Cardiac septum (tissue), 1 donor: ENCODE results near the gene ACVRL1. TPM values are rescaled to one million over a fixed set of nuclear protein-coding genes. Genes with fewer than 3 reads are reported as not detected.

ENCODE experiments used
- DNase-seq: peaks from one replicate; pipeline ENCODE4 v3.0.0-alpha.2; 2020; ENCODE audit warnings: low spot score
- intact Hi-C: fragments of 100-400 bp; cut with DNase I; formaldehyde crosslinking; loops from one replicate; pipeline ENCODE4 v1.14.0; 2022
- long read RNA-seq: library from polyadenylated mRNA; unstranded; transcript quantifications from one replicate; pipeline ENCODE4 v2.0.0, GENCODE V29; 2021
- total RNA-seq: library from RNA; stranded (reverse); fragmentation: NEBNext Ultra II Directional; extraction: Animal tissue kit (Norgen Biotek cat#: 25700); gene quantifications from one replicate; pipeline ENCODE4 v1.2.1, GENCODE V29; 2021
- donor health status: DM: no; HTN: no; CAD: no.

Gene ACVRL1
- 31.1 TPM for total RNA-seq
- long read RNA-seq, partial matches to known transcripts = 3 of 12 reads
- long read RNA-seq, other reads (novel, unspliced or antisense) = 8 of 12 reads

- DNase-seq = no peak
- intact Hi-C loops = no loop called here
These were observed at the start of gene ACVRL1 for GRCh38 chr12:51907083-51907855. Gene ACVRL1, plus strand, starts transcription at chr12:51907504. Its CDS starts 4,971 bp downstream, at chr12:51912475.

DNA sequence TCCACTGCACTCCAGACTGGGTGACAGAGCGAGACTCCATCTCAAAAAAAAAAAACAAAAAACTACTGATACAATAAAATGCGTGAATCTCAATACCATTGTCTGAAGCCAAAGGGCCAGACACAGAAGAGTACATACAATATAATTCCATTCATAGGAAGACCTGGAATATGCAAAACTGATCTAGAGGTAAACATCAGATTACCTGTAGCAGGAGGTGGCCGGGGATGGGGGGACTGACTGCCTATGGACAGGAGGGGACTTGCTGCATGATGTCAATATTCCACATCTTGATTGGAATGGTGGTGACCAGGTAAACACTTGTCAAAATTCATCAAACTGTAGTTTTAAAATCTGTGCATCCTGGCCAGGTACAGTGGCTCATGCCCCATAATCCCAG is 46.3 kb upstream of the ACVRL1 start:
- DNase-seq = no peak
- intact Hi-C loops = no loop called here

- no peak for DNase-seq
- intact Hi-C loops = no loop called here
These were observed 44.4 kb upstream of the ACVRL1 start for GRCh38 chr12:51862947-51863346.

GRCh38 chr12:51863363-51863932 is 43.9 kb upstream of the ACVRL1 start:
- intact Hi-C loops = no loop called here
- no peak for DNase-seq

GRCh38 chr12:51863933-51864832 is 43.1 kb upstream of the ACVRL1 start:
- intact Hi-C loops = no loop called here
- no peak for DNase-seq

- no peak for DNase-seq
- intact Hi-C loops = loop anchor here (5.0 kb wide), 1 partner anchor 443 kb away; the partner anchor contains the start of gene SLC4A8
These were observed 42.3 kb upstream of the ACVRL1 start for GRCh38 chr12:51864833-51865670.

- no peak for DNase-seq
- intact Hi-C loops = loop anchor here (5.0 kb wide), 1 partner anchor 444 kb away; the partner anchor contains the start of gene SLC4A8
These were observed 41.5 kb upstream of the ACVRL1 start for GRCh38 chr12:51865757-51866270.

- intact Hi-C loops = loop anchor here (5.0 kb wide), 1 partner anchor 444 kb away; the partner anchor contains the start of gene SLC4A8
- no peak for DNase-seq
These were observed 41.0 kb upstream of the ACVRL1 start for GRCh38 chr12:51866324-51866723.

GRCh38 chr12:51866762-51867161 is 40.5 kb upstream of the ACVRL1 start:
- DNase-seq = no peak
- intact Hi-C loops = loop anchor here (5.0 kb wide), 1 partner anchor 444 kb away; the partner anchor contains the start of gene SLC4A8

GRCh38 chr12:51867371-51867770 is 39.9 kb upstream of the ACVRL1 start:
- intact Hi-C loops = loop anchor here (5.0 kb wide), 1 partner anchor 445 kb away; the partner anchor contains the start of gene SLC4A8
- no peak for DNase-seq

GRCh38 chr12:51867796-51868428 is 39.4 kb upstream of the ACVRL1 start:
- no peak for DNase-seq
- intact Hi-C loops = loop anchor here (5.0 kb wide), 1 partner anchor 446 kb away; the partner anchor contains the start of gene SLC4A8

DNA sequence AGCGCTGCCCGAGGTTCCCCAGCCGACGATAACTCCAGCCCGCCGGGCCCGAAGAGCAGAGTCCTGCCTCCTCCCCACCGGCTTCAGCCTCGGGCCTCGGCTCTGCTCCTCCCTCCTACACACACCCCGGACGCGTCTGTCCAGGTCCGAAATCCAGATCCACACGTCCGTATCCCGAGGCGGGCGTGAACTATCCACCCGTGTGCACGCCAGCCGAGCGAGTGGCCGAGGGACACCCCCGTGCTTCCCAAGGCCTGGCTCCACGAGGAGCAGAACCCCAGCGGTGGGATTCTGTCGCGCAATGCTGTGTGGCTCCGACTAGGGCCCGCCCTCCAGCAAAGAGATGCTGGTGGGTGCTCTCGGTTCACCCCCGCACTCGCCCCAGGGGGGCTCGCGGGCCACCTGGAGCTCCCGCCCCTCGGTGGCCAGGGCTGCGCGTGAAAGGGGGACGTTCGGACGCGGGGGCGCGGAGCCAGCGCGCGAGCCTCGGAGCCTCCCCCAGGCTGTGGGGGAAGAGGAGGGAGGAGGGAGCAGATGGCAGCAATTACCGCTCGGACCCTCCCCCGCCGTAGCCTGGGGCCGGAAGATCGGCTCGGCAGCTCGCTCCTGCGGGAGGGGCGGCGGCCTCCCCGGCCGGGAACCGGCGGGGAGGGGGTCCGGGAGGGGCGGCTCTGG is 38.3 kb upstream of the ACVRL1 start:
- no peak for DNase-seq
- intact Hi-C loops = loop anchor here (5.0 kb wide), 1 partner anchor 447 kb away; the partner anchor contains the start of gene SLC4A8

DNA sequence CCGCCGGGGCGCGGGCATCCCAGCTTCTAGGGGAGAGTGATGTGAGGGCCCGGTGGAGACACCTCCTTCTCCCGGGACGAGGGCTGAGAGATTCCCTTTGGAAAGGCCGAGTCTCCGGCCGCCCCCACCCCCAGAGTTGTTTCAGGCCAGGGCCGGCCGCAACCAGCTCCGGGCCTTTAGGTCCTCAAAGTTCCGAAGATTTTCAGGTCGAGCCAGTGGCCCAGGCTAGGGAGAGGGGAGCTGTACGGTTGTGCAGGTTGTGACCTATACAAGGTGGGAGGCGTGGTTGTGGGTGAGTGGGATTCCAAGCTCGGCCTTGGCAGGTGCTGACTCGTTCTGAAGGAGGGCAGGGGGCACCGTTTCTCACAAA is 37.8 kb upstream of the ACVRL1 start:
- DNase-seq = no peak
- intact Hi-C loops = loop anchor here (5.0 kb wide), 1 partner anchor 447 kb away; the partner anchor contains the start of gene SLC4A8

- no peak for DNase-seq
- intact Hi-C loops = loop anchor here (5.0 to 10.0 kb wide), 3 partner anchors 45 to 448 kb away; partner anchors contain the start of gene SLC4A8
These were observed 37.4 kb upstream of the ACVRL1 start for GRCh38 chr12:51869931-51870330.

DNA sequence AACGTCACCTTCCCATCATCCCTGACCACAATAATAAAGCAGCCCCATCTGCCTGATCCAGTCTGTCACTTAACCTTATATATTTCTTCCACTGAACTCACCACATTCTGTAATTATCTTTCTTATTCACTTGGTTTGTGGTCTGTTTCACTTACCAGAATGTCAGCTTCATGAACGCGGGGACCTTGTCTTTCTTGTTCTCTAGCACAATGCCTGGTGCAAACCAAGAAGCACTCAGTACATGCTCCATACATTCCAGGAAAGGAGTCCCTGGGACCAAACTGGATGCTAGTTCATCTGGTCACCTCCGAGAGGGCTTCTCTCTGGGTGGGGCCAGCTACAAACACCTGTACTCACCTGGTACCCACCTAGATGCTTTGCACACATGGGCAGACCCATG is 36.8 kb upstream of the ACVRL1 start:
- DNase-seq = no peak
- intact Hi-C loops = loop anchor here (10.0 kb wide), 2 partner anchors 46 to 186 kb away; no protein-coding TSS in a partner anchor

DNA sequence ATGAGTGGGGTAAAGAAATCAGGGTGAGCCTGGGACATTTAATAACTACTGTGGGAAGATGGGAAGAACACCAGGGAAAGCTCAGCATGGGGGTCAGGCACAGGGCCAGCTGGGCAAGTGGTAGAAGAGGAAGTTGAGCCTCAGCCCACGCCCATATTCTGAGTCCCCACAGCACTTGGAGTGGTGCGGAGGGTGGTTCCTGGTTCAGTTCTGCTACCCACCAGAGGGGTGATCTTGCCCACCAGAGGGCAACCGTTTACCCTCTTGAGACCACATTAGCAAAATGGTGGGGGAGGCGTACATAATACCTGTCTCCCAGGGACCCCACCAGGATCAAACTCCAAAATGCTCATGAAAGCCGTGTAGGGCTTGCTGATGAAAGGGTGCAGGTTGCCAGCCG is 36.2 kb upstream of the ACVRL1 start:
- intact Hi-C loops = loop anchor here (10.0 kb wide), 2 partner anchors 46 to 186 kb away; no protein-coding TSS in a partner anchor
- DNase-seq = no peak
